ENCODE measurements around the gene UCN2. TPM values are rescaled to one million over a fixed set of nuclear protein-coding genes. Genes with fewer than 3 reads are reported as not detected.

Gene UCN2
- total RNA-seq, 4 donors from 2014 or later: 1.5 TPM; not detected in 3

DNA sequence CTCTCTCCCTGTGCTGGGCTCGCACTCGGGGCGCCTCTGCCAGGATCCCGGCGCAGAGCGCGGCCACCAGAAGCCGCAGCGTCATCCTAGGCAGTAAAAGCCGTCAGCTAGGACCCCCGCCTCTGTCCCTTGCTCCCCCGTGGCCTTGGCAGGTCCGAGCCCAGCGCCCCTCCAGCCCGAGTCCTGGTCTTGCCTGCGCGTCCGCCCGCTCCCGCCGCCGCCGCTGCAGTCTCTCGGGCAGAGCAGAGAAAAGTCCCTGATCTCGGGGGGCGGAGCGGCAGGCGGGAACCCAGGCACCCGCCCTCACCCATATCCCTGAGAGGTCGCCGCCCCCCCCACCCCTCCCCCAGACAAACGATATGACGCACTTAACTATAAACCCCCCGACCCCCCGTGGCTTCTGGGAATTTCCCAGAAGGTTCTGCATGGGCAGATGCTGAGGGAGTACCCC is 31.5 kb upstream of the UCN2 start, which contains the start of gene COL7A1:
COL7A1 (minus strand) TSS at position 255 of the 451 bp plus-strand sequence; CDS start at position 85, 170 bp downstream.
- H3K9me3 ChIP-seq: no peaks in the 10 kb centered on the region
- no peak for DNase-seq (ENCODE audit: low spot score in 2 of 2)
- peaks cover 0 to 37% (median 11%) of the 10 kb centered on the region in 4 donors for H3K4me1 ChIP-seq
- peaks cover 0 to 43% (median 12%) of the 10 kb centered on the region in 3 donors for H3K36me3 ChIP-seq
- H3K4me3 ChIP-seq: peak within 1 kb of the TSS in 3 of 4 donors; percentile 18 to 44 (median 33)
- 1 to 2% methylated on average over 22 to 24 of the region's 35 CpGs for WGBS, 2 donors
- peak within 1 kb of the TSS in 2 of 4 donors; percentile 20 to 59 for H3K27ac ChIP-seq
- H3K27me3 ChIP-seq: peaks cover 0 to 13% of the 10 kb centered on the region in 2 donors
- TF ChIP-seq, protein P1, sequence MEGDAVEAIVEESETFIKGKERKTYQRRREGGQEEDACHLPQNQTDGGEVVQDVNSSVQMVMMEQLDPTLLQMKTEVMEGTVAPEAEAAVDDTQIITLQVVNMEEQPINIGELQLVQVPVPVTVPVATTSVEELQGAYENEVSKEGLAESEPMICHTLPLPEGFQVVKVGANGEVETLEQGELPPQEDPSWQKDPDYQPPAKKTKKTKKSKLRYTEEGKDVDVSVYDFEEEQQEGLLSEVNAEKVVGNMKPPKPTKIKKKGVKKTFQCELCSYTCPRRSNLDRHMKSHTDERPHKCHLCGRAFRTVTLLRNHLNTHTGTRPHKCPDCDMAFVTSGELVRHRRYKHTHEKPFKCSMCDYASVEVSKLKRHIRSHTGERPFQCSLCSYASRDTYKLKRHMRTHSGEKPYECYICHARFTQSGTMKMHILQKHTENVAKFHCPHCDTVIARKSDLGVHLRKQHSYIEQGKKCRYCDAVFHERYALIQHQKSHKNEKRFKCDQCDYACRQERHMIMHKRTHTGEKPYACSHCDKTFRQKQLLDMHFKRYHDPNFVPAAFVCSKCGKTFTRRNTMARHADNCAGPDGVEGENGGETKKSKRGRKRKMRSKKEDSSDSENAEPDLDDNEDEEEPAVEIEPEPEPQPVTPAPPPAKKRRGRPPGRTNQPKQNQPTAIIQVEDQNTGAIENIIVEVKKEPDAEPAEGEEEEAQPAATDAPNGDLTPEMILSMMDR (IDR thresholded peaks at IDR 0.05): no peak
- TF ChIP-seq EP300 (IDR thresholded peaks at IDR 0.05): no peak
- no peak for TF ChIP-seq POLR2A (IDR thresholded peaks at IDR 0.05)

DNA sequence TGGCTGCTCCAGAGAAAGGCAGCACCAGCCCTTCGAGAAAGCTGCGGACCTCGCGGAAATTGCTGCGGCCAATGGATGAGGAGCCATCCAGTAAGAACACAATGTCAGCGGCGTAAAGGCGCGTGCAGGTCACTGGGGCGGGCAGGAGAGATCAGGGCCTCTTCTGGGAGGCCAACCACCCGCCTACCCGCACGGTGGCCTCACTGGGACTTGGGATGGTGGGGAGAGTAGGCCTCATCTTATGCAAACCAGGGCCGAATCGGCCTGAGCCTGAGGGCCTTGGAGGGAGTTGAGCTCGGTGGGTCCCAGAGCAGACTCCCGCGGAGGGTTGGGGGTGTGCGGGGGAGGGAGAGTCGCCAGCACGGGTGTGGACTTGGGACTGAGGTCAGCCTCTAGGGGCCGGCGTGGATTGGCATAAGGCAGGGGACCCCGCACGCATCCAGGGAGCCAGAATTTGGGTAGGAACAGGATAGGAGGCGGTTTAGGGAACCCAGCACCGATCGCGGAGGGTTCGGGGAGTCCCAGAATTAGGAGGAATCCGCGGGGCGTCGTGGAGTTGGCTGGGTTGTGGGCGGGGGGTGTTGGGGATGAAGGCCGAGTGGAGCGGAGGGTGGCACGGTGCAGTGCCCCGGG is 31.0 kb upstream of the UCN2 start:
- H3K27me3 ChIP-seq: peaks cover 0 to 13% of the 10 kb centered on the region in 2 donors
- peak overlapping the region in 3 of 4 donors; percentile 18 to 44 (median 33) for H3K4me3 ChIP-seq
- TF ChIP-seq, protein P1 (IDR thresholded peaks at IDR 0.05): no peak
- no peak for TF ChIP-seq POLR2A (IDR thresholded peaks at IDR 0.05)
- no peak for TF ChIP-seq EP300 (IDR thresholded peaks at IDR 0.05)
- no peaks in the 10 kb centered on the region for H3K9me3 ChIP-seq
- peaks cover 0 to 39% (median 7%) of the 10 kb centered on the region in 3 donors for H3K36me3 ChIP-seq
- H3K4me1 ChIP-seq: peaks cover 0 to 37% (median 11%) of the 10 kb centered on the region in 4 donors
- WGBS, 2 donors: 28 to 34% methylated on average over 38 to 39 of the region's 39 CpGs
- peak overlapping the region in 2 of 4 donors; percentile 20 to 59 for H3K27ac ChIP-seq
- DNase-seq (ENCODE audit: low spot score in 2 of 2): no peak

DNA sequence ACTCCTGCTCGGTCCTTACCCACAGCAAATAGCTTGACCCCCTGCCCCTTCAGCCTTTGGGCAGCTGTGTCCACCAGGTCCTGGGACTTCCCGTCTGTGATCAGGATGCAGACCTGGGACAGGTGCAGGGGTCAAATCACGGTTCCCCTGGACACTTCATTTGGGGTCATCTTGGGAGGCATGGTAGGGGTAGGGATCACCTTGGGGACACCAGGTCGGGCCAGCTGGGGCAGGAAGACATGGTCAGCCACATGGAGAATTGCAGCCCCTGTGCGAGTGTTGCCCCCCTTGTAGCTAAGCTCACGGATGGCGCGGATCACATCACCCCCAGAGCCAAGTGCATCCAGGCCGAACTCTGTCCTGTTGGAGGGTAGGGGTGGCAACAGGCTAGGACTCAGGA is 29.8 kb upstream of the UCN2 start:
- peaks cover 0 to 27% (median 0%) of the 10 kb centered on the region in 3 donors for H3K36me3 ChIP-seq

DNA sequence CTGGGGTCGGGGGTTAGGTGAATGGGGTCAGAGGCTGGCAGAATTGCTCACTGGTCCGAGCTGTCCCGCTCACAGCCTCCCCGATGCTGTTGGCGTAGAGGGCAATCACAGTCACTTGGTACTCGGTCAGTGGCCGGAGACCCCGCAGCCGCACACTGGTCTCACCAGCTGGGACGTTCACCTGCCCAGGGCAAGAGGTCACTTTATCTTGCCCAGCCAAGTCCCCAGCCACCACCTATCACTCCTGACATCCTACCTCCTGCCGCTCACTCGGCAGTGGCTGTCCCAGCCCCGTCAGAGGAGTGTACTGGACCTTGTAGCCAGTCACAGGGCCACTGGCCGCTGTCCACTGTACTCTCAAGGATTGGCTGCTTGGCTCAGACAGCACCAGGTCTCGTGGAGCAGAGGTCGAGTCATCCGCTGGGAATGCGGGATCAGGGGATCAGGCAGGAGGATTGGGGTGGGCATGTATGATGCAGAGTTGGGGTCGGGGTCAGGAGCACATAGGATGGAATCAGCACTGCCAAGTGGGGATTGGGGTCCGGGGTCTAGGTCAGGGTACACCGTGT is 29.0 kb upstream of the UCN2 start:
- Histone ChIP-seq H3K27ac (no peak overlapping the region), H3K4me3 (no peak overlapping the region), H3K9me3 (no peaks in the 10 kb centered on the region), H3K4me1 (peaks cover 0 to 20% (median 11%) of the 10 kb centered on the region in 4 donors), H3K36me3 (peaks cover 0 to 20% (median 0%) of the 10 kb centered on the region in 3 donors), H3K27me3 (peaks cover 0 to 13% of the 10 kb centered on the region in 2 donors)
- WGBS, 2 donors: 89 to 90% methylated on average over 21 of the region's 21 CpGs
- DNase-seq (ENCODE audit: low spot score in 2 of 2): no peak
- TF ChIP-seq POLR2A (IDR thresholded peaks at IDR 0.05) (no peak), EP300 (IDR thresholded peaks at IDR 0.05) (no peak)
- TF ChIP-seq, protein P1 (IDR thresholded peaks at IDR 0.05): no peak

More for the DNA sequence above, 29.8 kb upstream of the UCN2 start:
- no peak overlapping the region for H3K4me3 ChIP-seq
- peaks cover 0 to 13% of the 10 kb centered on the region in 2 donors for H3K27me3 ChIP-seq
- H3K27ac ChIP-seq: no peak overlapping the region
- WGBS, 2 donors: 88 to 89% methylated on average over 4 to 8 of the region's 9 CpGs
- H3K9me3 ChIP-seq: no peaks in the 10 kb centered on the region
- no peak for DNase-seq (ENCODE audit: low spot score in 2 of 2)
- TF ChIP-seq POLR2A (IDR thresholded peaks at IDR 0.05) (no peak), EP300 (IDR thresholded peaks at IDR 0.05) (no peak)
- TF ChIP-seq, protein P1 (IDR thresholded peaks at IDR 0.05): no peak
- H3K4me1 ChIP-seq: peaks cover 0 to 26% (median 11%) of the 10 kb centered on the region in 4 donors

All from tibial nerve (tissue), 4 donors.